SK-N-DZ (cell line): ENCODE results near the gene WWC2.
A peak's percentile ranks its signal among the peaks of the same experiment; 100 is the strongest.

ENCODE experiments used
- DNase-seq: peaks from one replicate; pipeline ENCODE4 v3.0.0-alpha.2; 2015; ENCODE audit warnings: low spot score

WWC2 gene

GRCh38 chr4:183328832-183329231, 229.8 kb downstream of the WWC2 start:
- no peak for DNase-seq

GRCh38 chr4:183329244-183329643, 230.2 kb downstream of the WWC2 start:
- DNase-seq: no peak

GRCh38 chr4:183329954-183330742, 231.1 kb downstream of the WWC2 start:
- DNase-seq: no peak

GRCh38 chr4:183330841-183331240, 231.8 kb downstream of the WWC2 start:
- DNase-seq: no peak

- DNase-seq: no peak
Measured at GRCh38 chr4:183332447-183332846, 233.4 kb downstream of the WWC2 start.

GRCh38 chr4:183333202-183333601, 234.1 kb downstream of the WWC2 start:
- no peak for DNase-seq

- no peak for DNase-seq
Measured at GRCh38 chr4:183333983-183334382, 234.9 kb downstream of the WWC2 start.

- DNase-seq: no peak
Measured at GRCh38 chr4:183335369-183335940, 236.4 kb downstream of the WWC2 start.

- DNase-seq: no peak
Measured at GRCh38 chr4:183337349-183337748, 238.3 kb downstream of the WWC2 start.

GRCh38 chr4:183337833-183338232, 238.8 kb downstream of the WWC2 start:
- DNase-seq: no peak

- peak; percentile 39 for DNase-seq
Measured at GRCh38 chr4:183342541-183343533, 243.8 kb downstream of the WWC2 start.

GRCh38 chr4:183343730-183344129, 244.7 kb downstream of the WWC2 start:
- DNase-seq: no peak

GRCh38 chr4:183344523-183345255, 245.6 kb downstream of the WWC2 start:
- DNase-seq: no peak

- DNase-seq: no peak
Measured at GRCh38 chr4:183345261-183345660, 246.2 kb downstream of the WWC2 start.

- no peak for DNase-seq
Measured at GRCh38 chr4:183347146-183347545, 248.1 kb downstream of the WWC2 start.

GRCh38 chr4:183347566-183347965, 248.5 kb downstream of the WWC2 start:
- DNase-seq: no peak

GRCh38 chr4:183348136-183348535, 249.1 kb downstream of the WWC2 start:
- DNase-seq: no peak

- no peak for DNase-seq
Measured at GRCh38 chr4:183348706-183349659, 249.9 kb downstream of the WWC2 start.

GRCh38 chr4:183349673-183350072, 250.6 kb downstream of the WWC2 start:
- DNase-seq: no peak
